OCI-LY7 (cell line): Measurements from ENCODE around the gene C2orf81. TPM values are rescaled to one million over a fixed set of nuclear protein-coding genes. Genes with fewer than 3 reads are reported as not detected.

Experiments
- BruUV-seq: library from RNA; stranded (reverse); fragments of 400-500 nt; replicated peaks from 2 replicates; lab custom pipeline; 2021; lab: Mats Ljungman, UMichigan
- CTCF ChIA-PET: fragments of 300-600 bp; sonication (Branson Sonifier 250); formaldehyde crosslinking; loops from one replicate; lab custom pipeline; 2022; ENCODE audit warnings: antibody characterized with exemption; ENCODE audit not compliant: unreplicated experiment; lab: Charles Lee
- POLR2A ChIA-PET: fragments of 300-600 bp; sonication (Branson Sonifier 250); formaldehyde crosslinking; loops from one replicate; lab custom pipeline; 2022; ENCODE audit warnings: antibody characterized with exemption; lab: Charles Lee
- DNase-seq: peaks from one replicate; pipeline ENCODE4 v3.0.0-alpha.2; 2015; ENCODE audit warnings: low spot score
- H2AFZ ChIP-seq: fragments of 200-600 bp; sonication (generic), shearing (Covaris generic); 2 replicates; pipeline ENCODE4 v1.6.1; 2014; ENCODE audit warnings: mild to moderate bottlenecking, antibody characterized with exemption, low read length, moderate library complexity
- H3K27ac ChIP-seq: fragments of 200-600 bp; sonication (generic); 2 replicates; pipeline ENCODE4 v1.5.1; 2014; ENCODE audit warnings: mixed run types, low read depth, mild to moderate bottlenecking, moderate library complexity, low read length, inconsistent platforms; ENCODE audit not compliant: poor library complexity, severe bottlenecking
- H3K36me3 ChIP-seq: fragments of 200-600 bp; sonication (generic); 2 replicates; pipeline ENCODE4 v1.6.1; 2014; ENCODE audit warnings: mild to moderate bottlenecking, antibody characterized with exemption, low read length, moderate library complexity, mixed read lengths; ENCODE audit not compliant: insufficient read depth
- H3K4me1 ChIP-seq: fragments of 200-600 bp; sonication (generic); 2 replicates; pipeline ENCODE4 v1.5.1; 2014; ENCODE audit warnings: mild to moderate bottlenecking, low read length; ENCODE audit not compliant: insufficient read depth, poor library complexity, severe bottlenecking
- H3K4me2 ChIP-seq: fragments of 200-600 bp; sonication (generic); 2 replicates; pipeline ENCODE4 v1.6.1; 2014; ENCODE audit warnings: mild to moderate bottlenecking, low read length
- H3K4me3 ChIP-seq: fragments of 200-600 bp; sonication (generic); 2 replicates; pipeline ENCODE4 v1.5.1; 2014; ENCODE audit warnings: mild to moderate bottlenecking, low read depth, low read length; ENCODE audit not compliant: poor library complexity, severe bottlenecking
- H3K79me2 ChIP-seq: fragments of 200-600 bp; sonication (generic); 2 replicates; pipeline ENCODE4 v1.6.1; 2016; ENCODE audit warnings: low read depth, mild to moderate bottlenecking, low read length, moderate library complexity, mixed read lengths; ENCODE audit not compliant: insufficient read depth
- H3K9me2 ChIP-seq: fragments of 200-600 bp; sonication (generic); 2 replicates; pipeline ENCODE4 v1.6.1; 2016; ENCODE audit warnings: mild to moderate bottlenecking, low read length, mixed read lengths; ENCODE audit not compliant: insufficient read depth
- H3K9me3 ChIP-seq: fragments of 200-600 bp; sonication (generic); 2 replicates; pipeline ENCODE4 v1.6.1; 2014; ENCODE audit warnings: mild to moderate bottlenecking, mixed run types, low read length, mixed read lengths
- H4K20me1 ChIP-seq: fragments of 200-600 bp; sonication (generic); 2 replicates; pipeline ENCODE4 v1.6.1; 2014; ENCODE audit warnings: mild to moderate bottlenecking, antibody characterized with exemption, low read length, moderate library complexity, mixed read lengths; ENCODE audit not compliant: insufficient read depth
- CTCF ChIP-seq: fragments of 200-600 bp; sonication (generic); conservative IDR thresholded peaks from 2 replicates; pipeline ENCODE4 v1.5.1; 2014; ENCODE audit warnings: mild to moderate bottlenecking, antibody characterized with exemption, low read length, moderate library complexity, mixed read lengths
- EZH2phosphoT487 ChIP-seq: fragments of 200-600 bp; sonication (generic); IDR thresholded peaks from 2 replicates; pipeline ENCODE4 v1.6.1; 2018; ENCODE audit warnings: low read depth, borderline replicate concordance, mild to moderate bottlenecking, mixed run types, antibody characterized with exemption, low read length, moderate library complexity, mixed read lengths
- intact Hi-C: fragments of 100-400 bp; cut with micrococcal nuclease; formaldehyde crosslinking; loops from one replicate; pipeline ENCODE4 v1.10.0; 2022; ENCODE audit not compliant: unreplicated experiment
- total RNA-seq, 2 experiments: library from RNA; depleted of rRNA in 1 of 2; stranded (reverse); fragments of >200 nt in 1 of 2; shearing (Covaris generic) in 1 of 2; gene quantifications; 2 replicates each; pipeline ENCODE4 v1.2.3, GENCODE V29; 2014 to 2022

Gene C2orf81
- total RNA-seq, 2 experiments from 2014 or later, result 3.2 to 22.5 TPM

- no peak overlapping the region for H3K27ac ChIP-seq
- BruUV-seq, result no TSS peak
- no peaks in the 10 kb centered on the region for H3K79me2 ChIP-seq
- H4K20me1 ChIP-seq, result no peaks in the 10 kb centered on the region
- no peak for DNase-seq
- CTCF ChIA-PET, result no interaction called here
- no peak overlapping the region; the same call in 1 of the 2 replicates for H2AFZ ChIP-seq
- no peak for TF ChIP-seq CTCF
- TF ChIP-seq EZH2phosphoT487, result no peak
- H3K36me3 ChIP-seq, result no peaks in the 10 kb centered on the region
- no peak overlapping the region for H3K4me2 ChIP-seq
- no peak overlapping the region for H3K4me3 ChIP-seq
- no peaks in the 10 kb centered on the region for H3K9me3 ChIP-seq
- intact Hi-C loops, result no loop called here
- peaks cover 25% of the 10 kb centered on the region for H3K4me1 ChIP-seq
- H3K9me2 ChIP-seq, result no peaks in the 10 kb centered on the region
- POLR2A ChIA-PET, result no interaction called here
Measured at GRCh38 chr2:74436111-74436805, 14.8 kb upstream of the C2orf81 start.

- no peak overlapping the region for H3K4me3 ChIP-seq
- intact Hi-C loops, result no loop called here
- no peaks in the 10 kb centered on the region for H3K79me2 ChIP-seq
- TF ChIP-seq EZH2phosphoT487 (no peak), CTCF (no peak)
- H3K27ac ChIP-seq, result no peak overlapping the region
- H3K4me2 ChIP-seq, result no peak overlapping the region
- H2AFZ ChIP-seq, result no peak overlapping the region
- H3K9me2 ChIP-seq, result no peaks in the 10 kb centered on the region
- no peaks in the 10 kb centered on the region for H3K4me1 ChIP-seq
- BruUV-seq, result no TSS peak
- no peaks in the 10 kb centered on the region for H4K20me1 ChIP-seq
- no peak for DNase-seq
- CTCF ChIA-PET, result no interaction called here
- no peaks in the 10 kb centered on the region for H3K36me3 ChIP-seq
- H3K9me3 ChIP-seq, result no peaks in the 10 kb centered on the region
- POLR2A ChIA-PET, result no interaction called here
Measured at GRCh38 chr2:74430502-74430901, 9.1 kb upstream of the C2orf81 start.
